NCI-H1694 treated with DMSO at 0.1 percent for 48 hours (cell line): ENCODE data around the gene GPLD1.

Source experiments
- DNase-seq: peaks from one replicate; lab custom pipeline; 2025; lab: John Stamatoyannopoulos, UW

The GPLD1 gene

GRCh38 chr6:24382220-24382540, 107.2 kb downstream of the GPLD1 start:
- no peak for DNase-seq

GRCh38 chr6:24381476-24382219, 107.7 kb downstream of the GPLD1 start:
- no peak for DNase-seq

GRCh38 chr6:24378473-24379097, 110.8 kb downstream of the GPLD1 start:
- no peak for DNase-seq
